ENCODE results near the gene ELL2.

ELL2 gene

DNA sequence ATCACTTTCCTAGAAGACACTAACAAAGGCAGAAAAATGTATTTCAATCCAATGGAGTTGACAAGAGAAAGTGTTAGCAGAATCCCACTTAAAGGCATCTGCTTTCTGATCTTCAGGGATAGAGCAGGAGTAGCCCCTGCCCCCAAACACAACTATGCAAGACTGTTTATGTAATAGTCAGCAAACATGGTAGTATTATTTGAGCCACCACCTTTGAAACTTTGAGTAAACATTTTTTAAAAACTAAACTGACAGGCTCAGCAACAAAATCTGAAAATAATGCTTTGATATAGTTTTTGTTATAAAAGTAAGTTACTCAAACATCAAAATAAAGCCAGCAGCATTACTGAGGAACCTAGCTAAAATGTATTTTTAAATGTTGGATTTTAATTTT lies 4.8 kb downstream of the ELL2 start:
- no peak for DNase-seq (ENCODE audit: low read depth in 1 of 2, low spot score in 1 of 2)

DNA sequence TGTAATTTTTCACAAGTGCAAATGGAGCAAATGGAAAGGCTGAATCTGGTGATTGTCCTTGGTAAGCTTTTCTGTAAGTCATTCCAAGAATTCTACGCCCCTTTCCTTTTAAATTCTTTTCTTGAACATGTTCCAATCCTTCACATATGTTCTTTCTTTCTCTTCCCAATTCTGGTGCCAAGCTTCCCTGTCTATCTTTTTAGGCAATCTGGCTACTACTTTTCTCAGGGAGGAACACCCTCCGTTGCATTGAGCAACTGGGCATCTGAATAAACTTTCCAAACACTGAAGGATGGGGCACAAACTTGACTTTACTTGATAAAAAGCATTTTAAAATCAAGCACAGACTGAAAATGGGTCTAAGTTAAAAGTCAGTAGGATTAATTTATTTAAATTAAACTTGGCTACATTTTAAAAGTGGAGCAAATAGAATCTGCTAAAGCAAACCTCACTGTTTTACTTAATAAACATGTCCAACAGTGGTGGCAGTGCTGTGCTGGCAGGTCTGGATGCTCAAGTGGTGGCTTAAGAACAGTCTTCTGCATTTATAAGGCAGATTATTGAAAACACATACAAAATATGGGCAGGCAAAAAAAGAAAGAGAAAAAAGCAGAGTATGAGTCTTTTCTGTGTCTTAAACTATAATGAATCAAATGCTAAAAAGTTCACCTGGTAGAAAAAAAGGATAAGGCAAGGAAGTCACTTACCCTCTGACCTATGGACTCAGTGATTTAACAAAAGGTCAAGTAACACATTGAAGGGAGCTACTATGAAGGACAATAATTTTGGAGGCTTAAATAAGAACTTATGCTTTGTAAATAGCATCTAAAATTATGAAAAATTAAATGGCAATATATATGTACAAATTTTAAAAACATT lies 5.4 kb downstream of the ELL2 start:
- no peak for DNase-seq (ENCODE audit: low read depth in 1 of 2, low spot score in 1 of 2)

DNA sequence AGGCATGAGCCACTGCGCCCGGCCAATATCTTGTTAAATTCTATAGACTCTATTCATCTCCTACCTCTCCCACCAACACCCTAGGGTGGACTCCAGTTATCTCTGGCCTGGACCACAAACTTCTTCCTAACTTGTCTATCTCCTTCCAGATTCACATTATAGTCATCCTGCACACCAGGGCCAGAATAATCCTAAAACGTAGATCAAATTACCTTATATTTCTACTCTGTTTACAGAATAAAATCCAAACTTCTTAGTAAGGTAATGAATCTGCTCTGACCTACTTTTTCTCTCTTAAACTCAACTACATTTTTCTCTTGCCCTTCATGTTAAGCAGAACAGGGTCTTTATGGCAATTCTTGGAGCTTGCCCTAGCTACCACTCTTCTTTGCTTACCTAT lies 6.9 kb downstream of the ELL2 start:
- no peak for DNase-seq (ENCODE audit: low read depth in 1 of 2, low spot score in 1 of 2)

DNA sequence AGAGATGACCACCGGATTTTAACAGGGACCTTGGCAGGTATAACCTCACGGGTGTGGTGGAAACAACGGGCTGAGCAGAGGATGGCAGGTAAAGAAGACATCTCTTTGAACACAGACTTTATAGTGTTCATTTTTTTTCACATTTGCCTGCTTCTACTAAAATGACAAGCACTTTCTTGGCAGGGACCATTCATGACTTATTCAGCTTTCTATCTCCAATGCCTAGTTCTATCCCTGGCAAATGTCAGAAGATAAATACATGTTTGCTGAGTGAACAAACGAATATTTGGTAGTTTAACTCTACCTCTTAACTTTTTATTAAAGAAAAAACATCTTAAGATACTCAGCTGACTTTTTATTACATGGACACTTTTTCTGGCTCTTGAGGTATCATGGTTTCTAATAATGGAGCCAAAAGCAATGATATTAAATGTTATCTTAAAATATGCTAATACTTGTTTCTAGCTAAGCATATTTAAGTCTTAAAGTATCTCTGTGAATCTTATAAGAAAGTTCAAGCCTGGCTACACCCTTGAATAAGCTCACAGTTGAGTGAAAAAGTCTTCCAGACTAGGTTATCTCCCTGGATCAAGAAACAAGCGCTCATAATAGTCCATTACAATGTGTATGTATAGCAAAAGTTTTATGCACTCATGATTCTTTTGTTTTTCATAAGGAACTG lies 8.5 kb downstream of the ELL2 start:
- no peak for DNase-seq (ENCODE audit: low read depth in 1 of 2, low spot score in 1 of 2)

DNA sequence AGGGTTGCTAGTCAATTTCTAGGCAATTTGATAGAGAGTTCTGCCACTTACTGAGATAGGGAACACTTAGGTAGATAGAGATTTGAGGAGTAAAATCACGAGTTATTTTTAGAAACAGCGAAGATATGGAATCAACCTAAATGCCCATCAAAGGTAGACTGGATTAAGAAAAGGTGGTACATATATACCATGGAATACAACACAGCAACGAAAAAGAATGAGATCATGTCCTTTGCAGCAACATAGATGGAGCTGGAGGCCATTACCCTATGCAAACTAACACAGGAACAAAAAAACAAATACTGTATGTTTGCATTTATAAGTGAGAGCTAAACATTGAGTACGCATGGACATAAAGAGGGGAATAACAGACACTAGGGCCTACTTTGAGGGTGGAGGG lies 9.7 kb downstream of the ELL2 start:
- DNase-seq (ENCODE audit: low read depth in 1 of 2, low spot score in 1 of 2), result no peak

DNA sequence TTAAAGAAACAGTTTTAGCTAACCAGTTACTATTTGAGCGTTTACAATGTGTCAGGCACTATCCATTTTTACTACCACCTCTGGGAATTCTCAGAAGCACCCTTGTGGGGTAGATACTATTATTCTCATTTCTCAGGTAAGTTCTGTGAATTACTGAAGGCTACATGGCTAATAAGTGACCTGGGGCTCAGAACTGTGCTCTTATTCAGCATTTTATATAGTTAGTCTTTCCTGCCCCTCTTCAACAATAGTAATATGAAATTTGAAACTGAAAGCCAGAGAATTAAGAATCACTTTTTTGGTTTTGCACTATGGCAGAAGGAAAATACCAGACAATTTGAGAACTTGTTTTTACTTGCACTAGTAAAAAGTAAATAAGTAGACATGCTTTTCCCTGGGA lies 11.8 kb downstream of the ELL2 start:
- DNase-seq (ENCODE audit: low read depth in 1 of 2, low spot score in 1 of 2), result no peak

DNA sequence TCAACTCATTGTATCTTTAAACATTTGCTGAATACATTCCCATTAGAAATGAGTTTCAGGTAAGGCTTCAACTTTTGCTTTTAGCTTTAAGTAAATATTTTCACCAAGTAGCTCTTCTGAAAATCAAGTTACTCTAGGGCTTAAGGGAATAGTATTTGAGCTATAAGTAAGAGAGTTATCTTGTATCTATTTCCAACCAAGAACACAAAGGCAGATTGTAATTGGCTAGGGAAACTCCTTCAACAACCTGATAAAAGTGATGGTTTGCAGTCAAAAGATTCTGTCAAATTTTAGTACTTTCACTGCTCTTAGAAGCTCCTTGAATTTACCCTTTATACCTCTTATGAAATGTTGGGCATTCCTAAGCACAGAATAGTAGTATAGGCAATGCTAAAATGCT lies 13.0 kb downstream of the ELL2 start:
- DNase-seq (ENCODE audit: low read depth in 1 of 2, low spot score in 1 of 2), result no peak

DNA sequence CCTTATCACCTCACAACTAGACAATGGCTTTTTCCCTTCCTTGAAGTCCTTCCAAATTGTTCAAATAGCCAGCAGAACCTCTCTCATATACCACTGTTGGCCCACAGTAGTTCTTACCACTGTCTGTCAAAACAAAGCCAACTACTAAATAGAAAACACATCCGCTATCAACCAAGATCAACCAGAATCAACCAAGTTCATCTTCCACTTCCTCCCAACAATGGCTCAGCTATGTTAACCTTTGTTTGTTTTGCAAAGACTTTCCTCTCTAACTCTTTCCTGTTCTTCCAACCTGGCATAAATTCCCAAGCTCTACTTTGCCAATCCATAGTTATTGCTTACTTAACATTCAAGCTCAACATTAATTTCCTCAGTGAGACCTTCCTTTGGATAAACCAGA lies 15.2 kb downstream of the ELL2 start:
- DNase-seq (ENCODE audit: low read depth in 1 of 2, low spot score in 1 of 2), result no peak

DNA sequence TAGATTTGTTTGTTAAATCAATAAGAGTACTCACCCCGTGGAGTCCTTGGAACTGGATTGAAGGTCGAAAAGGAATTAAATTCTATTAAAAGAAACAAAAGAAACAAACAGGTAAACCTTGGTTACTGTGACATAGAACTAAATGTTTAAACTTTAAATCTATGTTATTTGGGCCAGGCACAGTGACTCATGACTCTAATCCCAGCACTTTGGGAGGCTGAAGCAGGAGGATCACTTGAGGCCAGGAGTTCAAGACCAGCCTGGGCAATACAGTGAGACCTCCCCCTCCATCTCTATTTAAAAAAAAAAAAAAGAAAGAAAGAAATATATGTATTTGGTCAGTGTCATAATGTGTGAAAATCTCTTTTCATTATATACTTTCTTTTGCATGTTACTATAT lies 18.7 kb downstream of the ELL2 start:
- no peak for DNase-seq (ENCODE audit: low read depth in 1 of 2, low spot score in 1 of 2)

DNA sequence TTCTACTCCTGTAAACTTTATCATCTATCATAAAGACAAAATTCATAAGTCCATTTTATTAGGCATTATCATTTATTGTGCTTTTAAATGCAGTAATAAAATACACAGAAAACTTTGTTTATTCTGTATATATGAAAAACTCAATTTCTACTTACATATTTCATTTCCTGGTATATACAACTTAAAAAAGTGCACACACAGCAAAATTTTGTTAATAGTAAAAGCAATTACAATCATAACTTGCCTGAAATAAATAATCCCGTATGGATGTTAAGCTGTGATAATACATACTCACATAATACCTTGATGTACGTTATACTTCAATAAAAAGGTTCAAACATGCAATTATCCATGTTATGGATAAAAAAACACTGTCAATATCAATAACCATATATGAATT lies 19.2 kb downstream of the ELL2 start:
- DNase-seq (ENCODE audit: low read depth in 1 of 2, low spot score in 1 of 2), result no peak

DNA sequence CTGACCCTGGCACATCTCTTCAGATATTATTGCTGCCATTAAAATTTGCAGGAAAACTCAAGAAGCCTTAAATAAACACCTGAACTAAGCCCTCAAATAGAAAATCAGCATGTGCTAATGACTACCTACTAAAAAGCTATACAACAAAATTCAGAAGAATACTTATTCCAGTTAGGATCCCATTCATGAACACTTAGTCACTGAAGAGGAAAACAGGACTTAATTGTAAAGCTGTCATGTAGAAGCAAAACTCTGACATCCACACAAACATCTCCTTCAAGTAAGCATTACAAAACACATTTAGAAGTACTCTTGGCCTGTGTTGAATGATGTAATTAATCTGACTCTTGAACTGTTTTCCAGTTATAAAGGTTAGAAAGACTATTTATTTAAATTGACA lies 19.9 kb downstream of the ELL2 start:
- DNase-seq (ENCODE audit: low read depth in 1 of 2, low spot score in 1 of 2), result no peak

DNA sequence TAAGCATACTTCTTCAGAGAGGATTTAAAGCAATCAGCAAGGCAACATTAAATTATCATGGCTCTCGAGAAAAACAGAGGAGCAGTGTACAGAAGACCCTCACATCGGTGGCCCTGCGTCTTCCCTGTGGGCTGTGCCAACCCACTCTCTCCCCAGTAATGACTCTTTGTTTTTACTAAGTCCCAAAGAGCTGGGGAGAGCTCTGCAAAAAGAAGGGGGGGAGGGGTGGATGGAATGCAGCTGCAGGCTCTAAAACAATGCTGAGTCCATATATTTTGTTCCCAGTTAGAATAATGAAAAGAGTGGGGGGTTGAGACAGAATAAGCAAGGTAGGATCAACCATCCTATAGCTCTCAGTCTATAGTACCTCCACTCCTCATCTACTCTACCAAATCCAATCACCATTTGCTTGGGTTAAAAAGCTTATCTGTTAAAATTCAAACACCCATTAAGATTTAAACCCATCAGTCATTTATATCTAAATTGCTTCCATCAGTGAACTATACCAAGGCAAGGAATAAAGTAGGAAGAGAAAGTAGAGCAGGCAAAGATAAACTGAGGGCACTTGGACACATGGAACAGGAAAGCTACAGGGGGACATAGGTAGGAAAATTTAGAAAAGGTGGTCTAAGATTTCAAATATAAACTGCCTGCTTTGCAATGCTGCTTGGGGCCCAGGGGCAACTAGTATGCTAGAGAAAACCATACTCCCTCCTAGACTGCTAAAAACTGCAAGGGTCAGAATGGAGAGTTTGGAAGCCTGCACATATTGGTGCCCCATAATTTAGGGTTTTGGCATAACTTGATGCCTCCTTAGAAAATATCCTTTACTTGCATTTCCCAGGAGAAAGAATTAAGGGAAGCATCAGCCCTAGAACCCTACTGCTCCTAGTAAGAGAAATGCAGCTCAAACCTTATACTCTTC lies 20.6 kb downstream of the ELL2 start:
- no peak for DNase-seq (ENCODE audit: low read depth in 1 of 2, low spot score in 1 of 2)

DNA sequence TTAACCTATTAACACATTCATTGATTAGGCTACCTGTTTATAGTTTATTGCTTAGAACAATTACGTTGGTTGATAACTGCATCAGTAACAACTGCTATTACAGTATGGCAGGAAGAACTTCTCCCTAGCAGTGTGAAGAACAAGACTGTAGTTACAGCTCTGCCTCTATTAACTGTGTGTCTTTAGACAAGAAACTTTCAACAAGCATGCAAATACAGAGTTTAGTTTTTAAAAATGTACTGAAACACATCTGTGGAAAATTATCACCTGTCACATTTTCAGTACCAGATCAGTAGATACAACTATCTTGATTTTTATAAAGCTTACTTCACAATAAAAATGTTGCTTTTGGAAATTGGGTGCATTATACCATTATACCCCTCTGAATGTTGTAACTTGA lies 22.2 kb downstream of the ELL2 start:
- DNase-seq (ENCODE audit: low read depth in 1 of 2, low spot score in 1 of 2), result no peak

DNA sequence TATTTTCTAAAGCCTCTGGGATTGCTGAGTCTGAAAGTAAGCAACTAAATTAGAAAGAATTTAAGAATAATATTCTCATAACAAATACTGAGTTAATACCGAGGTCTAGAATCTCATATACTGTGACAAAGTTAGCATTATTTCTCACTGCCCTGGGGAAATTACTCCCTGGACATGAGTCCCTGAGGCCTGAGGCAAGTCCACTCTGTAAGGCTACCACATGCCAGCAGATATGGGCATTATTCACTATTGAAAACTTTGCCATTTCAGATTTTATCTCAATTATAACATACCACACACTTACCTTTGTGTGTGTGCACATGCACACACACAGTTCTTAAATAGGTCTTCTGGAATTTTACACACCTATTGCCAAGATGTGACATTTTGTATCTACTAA lies 22.9 kb downstream of the ELL2 start:
- no peak for DNase-seq (ENCODE audit: low read depth in 1 of 2, low spot score in 1 of 2)

DNA sequence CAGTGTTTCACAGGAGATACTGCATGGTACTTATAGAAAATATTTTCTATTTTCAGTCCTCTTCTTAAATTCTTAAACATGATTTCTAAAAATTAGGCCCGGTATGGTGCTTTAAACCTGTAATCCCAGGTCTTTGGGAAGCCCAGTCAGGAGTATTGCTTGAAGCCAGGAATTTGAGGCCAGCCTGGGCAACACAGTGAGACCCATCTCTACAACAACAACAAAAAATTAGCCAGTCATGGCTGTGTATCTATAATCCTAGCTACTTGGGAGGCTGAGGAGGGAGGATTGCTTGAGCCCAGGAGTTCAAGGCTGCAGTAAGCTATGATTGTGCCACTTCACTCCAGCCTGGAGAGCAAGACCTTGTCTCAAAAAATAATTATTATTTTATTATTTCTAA lies 23.3 kb downstream of the ELL2 start:
- no peak for DNase-seq (ENCODE audit: low read depth in 1 of 2, low spot score in 1 of 2)

DNA sequence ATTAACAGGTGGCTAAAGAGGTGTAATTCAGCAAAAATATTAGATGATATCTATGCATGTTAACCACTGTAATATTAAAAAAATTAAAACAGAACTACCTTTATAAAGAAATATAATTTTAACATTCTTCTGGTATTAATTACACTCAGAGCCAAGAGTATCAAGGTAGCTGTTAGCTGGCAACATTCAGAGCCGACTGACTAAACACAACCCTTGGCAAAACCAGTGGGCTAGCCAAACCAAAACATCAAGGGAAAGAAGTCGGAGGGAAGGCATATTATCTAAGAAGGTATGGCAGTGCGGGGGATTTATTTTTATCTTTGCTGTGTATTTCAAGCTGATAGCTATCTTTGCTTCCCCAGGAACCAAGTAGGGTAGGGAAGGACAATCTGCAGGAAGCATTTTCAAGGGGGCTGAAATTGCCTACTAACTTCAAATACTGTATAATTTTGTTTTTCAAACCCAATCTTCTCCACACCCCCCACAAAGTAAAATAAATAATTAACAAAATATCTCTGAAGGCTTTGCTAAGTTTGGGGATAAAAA lies 24.0 kb downstream of the ELL2 start:
- DNase-seq (ENCODE audit: low read depth in 1 of 2, low spot score in 1 of 2), result no peak

DNA sequence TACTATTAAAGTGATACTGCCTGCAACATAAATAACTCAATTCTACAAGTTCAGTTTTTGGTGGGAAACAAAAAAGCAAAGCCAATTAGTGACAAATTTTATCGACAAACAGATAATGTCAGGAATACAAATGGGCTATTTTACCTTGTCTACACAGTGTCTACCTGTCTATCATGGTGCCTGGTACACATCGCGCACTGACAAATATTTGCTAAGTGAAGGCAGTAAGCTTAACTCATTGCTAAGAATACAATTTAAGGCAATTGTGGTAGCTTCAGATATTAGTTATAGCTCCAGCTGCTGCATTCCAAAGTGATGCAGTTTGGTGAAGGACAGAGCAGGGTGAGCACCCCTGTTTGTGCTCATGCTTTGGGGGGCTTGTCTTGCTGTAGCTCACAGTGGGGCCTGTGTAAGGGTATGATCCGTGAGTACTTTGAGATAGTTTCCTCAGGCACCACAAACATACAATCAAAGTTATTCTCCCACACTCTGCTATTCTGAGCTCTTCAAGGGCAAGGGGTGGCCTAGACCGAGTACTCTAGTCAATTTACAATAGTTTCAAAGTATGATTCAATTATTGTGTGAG lies 24.7 kb downstream of the ELL2 start:
- DNase-seq (ENCODE audit: low read depth in 1 of 2, low spot score in 1 of 2), result no peak

DNA sequence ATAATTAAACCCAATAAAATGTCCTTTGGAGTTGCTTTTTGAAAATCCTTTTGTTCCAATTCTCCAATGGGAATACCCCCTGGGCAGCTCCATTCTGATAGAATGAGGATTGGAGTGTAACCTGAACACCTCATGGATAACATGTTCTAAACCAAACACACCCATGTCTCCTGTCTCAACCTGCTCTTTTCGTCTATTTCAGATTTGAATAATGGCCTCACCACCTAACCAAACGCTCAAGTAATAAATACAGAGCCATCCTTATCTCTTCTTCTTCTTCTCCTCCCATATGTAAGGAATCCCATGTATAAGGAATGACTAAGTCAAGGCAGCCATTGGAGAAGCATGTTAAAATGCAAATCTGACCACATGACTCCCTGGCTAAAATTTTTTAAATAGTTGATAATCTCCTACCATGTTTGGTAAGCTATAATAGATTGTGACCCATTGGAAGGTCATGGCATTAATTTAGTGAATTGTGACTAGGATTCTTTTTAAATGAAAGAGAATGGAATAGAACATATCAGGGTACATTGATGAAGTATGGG lies 26.0 kb downstream of the ELL2 start:
- DNase-seq (ENCODE audit: low read depth in 1 of 2, low spot score in 1 of 2), result no peak

DNA sequence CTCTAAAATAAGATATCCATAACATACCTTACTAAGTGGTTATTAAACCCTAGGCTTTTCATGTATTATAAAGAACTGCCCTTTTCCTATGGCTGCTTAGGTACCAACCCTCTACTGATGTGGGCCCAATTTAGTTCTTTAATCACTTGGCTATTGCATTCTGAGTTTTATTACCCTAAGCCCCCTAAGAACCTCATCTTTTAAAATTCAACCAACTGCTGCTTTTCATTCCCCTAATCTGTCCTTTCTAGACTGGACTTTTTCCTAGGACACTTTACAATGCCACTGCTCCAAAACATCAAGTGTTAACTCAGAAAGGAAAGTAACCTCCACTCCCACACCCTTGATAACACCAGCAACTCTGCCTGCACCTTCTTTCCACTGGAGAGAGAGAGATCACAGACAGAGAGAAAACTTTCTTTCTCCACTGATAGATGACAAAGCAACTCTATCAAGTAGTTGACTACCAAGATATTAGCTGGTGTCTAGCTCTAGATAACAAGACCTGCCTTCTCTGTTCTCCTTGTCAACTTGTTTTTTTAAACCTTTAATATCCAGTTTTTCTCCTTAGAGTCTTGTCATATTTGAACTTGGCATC lies 27.3 kb downstream of the ELL2 start:
- DNase-seq (ENCODE audit: low read depth in 1 of 2, low spot score in 1 of 2), result no peak

DNA sequence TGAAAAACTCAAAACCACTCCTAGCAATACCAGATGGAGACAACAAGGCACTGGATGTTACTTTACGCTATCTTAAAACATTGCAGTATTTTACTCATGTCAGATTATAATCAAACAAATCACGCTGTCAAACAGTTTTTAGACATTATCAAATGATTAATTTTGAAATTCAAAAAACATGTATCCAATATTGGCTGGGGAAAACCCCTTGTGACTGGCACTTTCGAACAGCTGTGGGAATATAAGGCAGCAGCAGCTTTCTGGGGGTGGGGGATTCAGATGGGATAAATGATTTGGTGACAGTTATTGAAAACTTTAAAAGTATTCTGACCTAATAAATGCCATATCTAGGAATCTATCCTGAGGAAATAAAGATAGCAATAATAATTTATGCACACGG lies 28.7 kb downstream of the ELL2 start:
- no peak for DNase-seq (ENCODE audit: low read depth in 1 of 2, low spot score in 1 of 2)
